Measurements from ENCODE around the gene ADGRG6.
"Not testable (repeated sequence)": the region's sequence is repeated elsewhere in the genome, so short reads cannot be mapped to it uniquely, and the experiment has no call there.

ADGRG6 gene

GRCh38 chr6:142443102-142443501, 141.3 kb downstream of the ADGRG6 start:
- Mint-ChIP-seq H3K27me3 (peaks cover 1% of the 10 kb centered on the region), H3K4me1 (no peaks in the 10 kb centered on the region), H3K36me3 (no peaks in the 10 kb centered on the region), H3K27ac (no peak overlapping the region), H3K4me3 (no peak overlapping the region), H3K9me3 (no peaks in the 10 kb centered on the region)

GRCh38 chr6:142443532-142443931, 141.7 kb downstream of the ADGRG6 start:
- peaks cover 1% of the 10 kb centered on the region for H3K27me3 Mint-ChIP-seq
- no peaks in the 10 kb centered on the region for H3K4me1 Mint-ChIP-seq
- H3K4me3 Mint-ChIP-seq, result no peak overlapping the region
- H3K27ac Mint-ChIP-seq, result no peak overlapping the region
- no peaks in the 10 kb centered on the region for H3K9me3 Mint-ChIP-seq
- no peaks in the 10 kb centered on the region for H3K36me3 Mint-ChIP-seq

GRCh38 chr6:142444376-142444775, 142.6 kb downstream of the ADGRG6 start:
- no peaks in the 10 kb centered on the region for H3K9me3 Mint-ChIP-seq
- no peaks in the 10 kb centered on the region for H3K36me3 Mint-ChIP-seq
- H3K4me1 Mint-ChIP-seq, result no peaks in the 10 kb centered on the region
- H3K27me3 Mint-ChIP-seq, result peaks cover 1% of the 10 kb centered on the region
- H3K4me3 Mint-ChIP-seq, result no peak overlapping the region
- no peak overlapping the region for H3K27ac Mint-ChIP-seq

- no peaks in the 10 kb centered on the region for H3K9me3 Mint-ChIP-seq
- no peak overlapping the region for H3K27ac Mint-ChIP-seq
- H3K4me1 Mint-ChIP-seq, result no peaks in the 10 kb centered on the region
- H3K27me3 Mint-ChIP-seq, result peaks cover under 1% of the 10 kb centered on the region
- no peaks in the 10 kb centered on the region for H3K36me3 Mint-ChIP-seq
- no peak overlapping the region for H3K4me3 Mint-ChIP-seq
Observed at GRCh38 chr6:142444881-142445301, 143.1 kb downstream of the ADGRG6 start.

- Mint-ChIP-seq H3K9me3 (no peaks in the 10 kb centered on the region), H3K27me3 (no peaks in the 10 kb centered on the region), H3K36me3 (no peaks in the 10 kb centered on the region), H3K4me3 (no peak overlapping the region), H3K4me1 (no peaks in the 10 kb centered on the region), H3K27ac (no peak overlapping the region)
Observed at GRCh38 chr6:142446168-142446567, 144.4 kb downstream of the ADGRG6 start.

- Mint-ChIP-seq H3K9me3 (no peaks in the 10 kb centered on the region), H3K27me3 (no peaks in the 10 kb centered on the region), H3K4me3 (no peak overlapping the region), H3K27ac (no peak overlapping the region), H3K4me1 (no peaks in the 10 kb centered on the region), H3K36me3 (no peaks in the 10 kb centered on the region)
Observed at GRCh38 chr6:142446576-142446975, 144.8 kb downstream of the ADGRG6 start.

- Mint-ChIP-seq H3K4me3 (no peak overlapping the region), H3K9me3 (no peaks in the 10 kb centered on the region), H3K36me3 (no peaks in the 10 kb centered on the region), H3K27ac (no peak overlapping the region), H3K27me3 (no peaks in the 10 kb centered on the region), H3K4me1 (no peaks in the 10 kb centered on the region)
Observed at GRCh38 chr6:142448091-142448729, 146.4 kb downstream of the ADGRG6 start.

GRCh38 chr6:142450856-142451255, 149.0 kb downstream of the ADGRG6 start:
- not testable (repeated sequence) for H3K9me3 Mint-ChIP-seq, H3K36me3 Mint-ChIP-seq, H3K4me1 Mint-ChIP-seq, H3K27me3 Mint-ChIP-seq, H3K27ac Mint-ChIP-seq, H3K4me3 Mint-ChIP-seq

- Mint-ChIP-seq H3K27me3 (no peaks in the 10 kb centered on the region), H3K4me1 (no peaks in the 10 kb centered on the region), H3K9me3 (no peaks in the 10 kb centered on the region), H3K36me3 (no peaks in the 10 kb centered on the region), H3K4me3 (no peak overlapping the region), H3K27ac (no peak overlapping the region)
Observed at GRCh38 chr6:142452993-142453392, 151.2 kb downstream of the ADGRG6 start.

- H3K9me3 Mint-ChIP-seq, H3K36me3 Mint-ChIP-seq, H3K27me3 Mint-ChIP-seq: not testable (repeated sequence)
Observed at GRCh38 chr6:142454196-142454595, 152.4 kb downstream of the ADGRG6 start.

GRCh38 chr6:142454848-142455247, 153.0 kb downstream of the ADGRG6 start:
- not testable (repeated sequence) for H3K9me3 Mint-ChIP-seq, H3K36me3 Mint-ChIP-seq

More at GRCh38 chr6:142454196-142454595, 152.4 kb downstream of the ADGRG6 start:
- not testable (repeated sequence) for H3K4me1 Mint-ChIP-seq, H3K4me3 Mint-ChIP-seq, H3K27ac Mint-ChIP-seq

GRCh38 chr6:142455957-142456589, 154.3 kb downstream of the ADGRG6 start:
- Mint-ChIP-seq H3K27me3 (no peaks in the 10 kb centered on the region), H3K36me3 (peaks cover under 1% of the 10 kb centered on the region), H3K27ac (no peak overlapping the region), H3K4me1 (no peaks in the 10 kb centered on the region), H3K9me3 (peaks cover 3% of the 10 kb centered on the region), H3K4me3 (no peak overlapping the region)

More at GRCh38 chr6:142454848-142455247, 153.0 kb downstream of the ADGRG6 start:
- not testable (repeated sequence) for H3K27me3 Mint-ChIP-seq, H3K4me1 Mint-ChIP-seq, H3K4me3 Mint-ChIP-seq, H3K27ac Mint-ChIP-seq

GRCh38 chr6:142457638-142458406, 156.0 kb downstream of the ADGRG6 start:
- no peak overlapping the region for H3K27ac Mint-ChIP-seq
- H3K4me3 Mint-ChIP-seq, result no peak overlapping the region
- peaks cover 6% of the 10 kb centered on the region for H3K36me3 Mint-ChIP-seq

GRCh38 chr6:142458836-142459235, 157.0 kb downstream of the ADGRG6 start:
- Mint-ChIP-seq H3K4me1 (no peaks in the 10 kb centered on the region), H3K4me3 (no peak overlapping the region), H3K27ac (no peak overlapping the region), H3K9me3 (peaks cover 18% of the 10 kb centered on the region), H3K36me3 (peaks cover 8% of the 10 kb centered on the region), H3K27me3 (no peaks in the 10 kb centered on the region)

More at GRCh38 chr6:142457638-142458406, 156.0 kb downstream of the ADGRG6 start:
- Mint-ChIP-seq H3K4me1 (no peaks in the 10 kb centered on the region), H3K27me3 (no peaks in the 10 kb centered on the region), H3K9me3 (peaks cover 12% of the 10 kb centered on the region)

- Mint-ChIP-seq H3K36me3 (peaks cover 8% of the 10 kb centered on the region), H3K27me3 (no peaks in the 10 kb centered on the region), H3K4me1 (no peaks in the 10 kb centered on the region), H3K27ac (no peak overlapping the region), H3K4me3 (no peak overlapping the region), H3K9me3 (peaks cover 18% of the 10 kb centered on the region)
Observed at GRCh38 chr6:142459271-142459670, 157.5 kb downstream of the ADGRG6 start.

GRCh38 chr6:142462260-142462659, 160.5 kb downstream of the ADGRG6 start:
- Mint-ChIP-seq H3K4me1 (no peaks in the 10 kb centered on the region), H3K27me3 (no peaks in the 10 kb centered on the region), H3K4me3 (no peak overlapping the region), H3K36me3 (peaks cover 8% of the 10 kb centered on the region), H3K27ac (no peak overlapping the region), H3K9me3 (peaks cover 18% of the 10 kb centered on the region)
